Islet of Langerhans (tissue), 1 donor: ENCODE data around the gene REST.

Source experiments
- FAIRE-seq: peaks from one replicate; lab custom pipeline; 2011; peaks lifted over from hg19 to GRCh38; lab: Jason Lieb, UNC

Gene REST

DNA sequence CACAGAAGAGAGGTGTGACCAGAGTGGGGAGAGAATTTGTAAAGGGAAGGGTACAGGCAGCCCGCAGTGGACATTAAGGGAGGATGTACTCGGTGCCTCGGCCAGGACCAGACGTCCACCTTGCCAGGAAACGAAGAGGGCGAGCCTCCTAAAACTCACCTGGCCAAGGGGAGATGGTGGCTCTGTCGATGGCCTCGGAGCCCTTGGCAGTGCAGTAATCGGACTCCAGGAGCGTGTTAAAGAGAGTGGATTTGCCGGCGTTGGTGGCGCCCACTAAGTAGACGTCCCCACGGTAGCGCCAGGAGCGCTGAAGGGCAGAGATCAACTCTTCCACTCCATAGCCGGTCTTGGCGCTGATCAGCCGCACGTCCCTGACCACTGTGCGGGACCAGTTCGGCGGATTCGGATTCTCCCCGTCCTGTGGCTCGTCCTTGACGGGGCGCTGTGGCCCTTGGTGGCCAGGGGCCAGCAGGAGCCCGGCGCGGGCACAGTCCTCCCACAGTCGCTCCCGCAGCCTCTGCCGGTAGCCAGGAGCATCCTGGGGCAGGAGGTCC lies 68.7 kb downstream of the REST start:
- FAIRE-seq = no peak

DNA sequence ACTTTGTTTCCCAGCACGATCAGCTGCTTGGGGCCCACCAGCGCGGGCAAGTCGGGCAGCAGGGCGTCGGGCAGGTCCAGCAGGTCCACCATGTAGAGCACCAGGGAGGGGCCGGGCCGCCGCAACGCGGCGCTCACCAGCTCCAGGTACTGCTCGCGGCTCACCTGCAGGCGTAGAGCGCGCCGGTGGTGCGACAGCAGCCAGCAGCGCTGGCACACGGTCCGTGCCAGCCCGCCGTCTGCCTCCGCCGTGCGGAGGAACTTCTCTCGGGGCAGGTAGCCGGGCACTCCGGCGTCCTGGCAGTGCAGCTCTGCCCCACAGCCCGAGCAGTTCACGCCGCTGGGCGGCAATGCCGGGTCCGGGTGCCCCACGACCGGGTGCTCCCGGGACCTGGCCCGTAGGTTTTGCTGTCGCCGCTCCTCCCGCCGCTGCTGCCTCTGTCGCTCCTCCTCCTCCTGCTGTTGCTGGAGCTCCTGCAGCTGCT lies 69.2 kb downstream of the REST start:
- no peak for FAIRE-seq

DNA sequence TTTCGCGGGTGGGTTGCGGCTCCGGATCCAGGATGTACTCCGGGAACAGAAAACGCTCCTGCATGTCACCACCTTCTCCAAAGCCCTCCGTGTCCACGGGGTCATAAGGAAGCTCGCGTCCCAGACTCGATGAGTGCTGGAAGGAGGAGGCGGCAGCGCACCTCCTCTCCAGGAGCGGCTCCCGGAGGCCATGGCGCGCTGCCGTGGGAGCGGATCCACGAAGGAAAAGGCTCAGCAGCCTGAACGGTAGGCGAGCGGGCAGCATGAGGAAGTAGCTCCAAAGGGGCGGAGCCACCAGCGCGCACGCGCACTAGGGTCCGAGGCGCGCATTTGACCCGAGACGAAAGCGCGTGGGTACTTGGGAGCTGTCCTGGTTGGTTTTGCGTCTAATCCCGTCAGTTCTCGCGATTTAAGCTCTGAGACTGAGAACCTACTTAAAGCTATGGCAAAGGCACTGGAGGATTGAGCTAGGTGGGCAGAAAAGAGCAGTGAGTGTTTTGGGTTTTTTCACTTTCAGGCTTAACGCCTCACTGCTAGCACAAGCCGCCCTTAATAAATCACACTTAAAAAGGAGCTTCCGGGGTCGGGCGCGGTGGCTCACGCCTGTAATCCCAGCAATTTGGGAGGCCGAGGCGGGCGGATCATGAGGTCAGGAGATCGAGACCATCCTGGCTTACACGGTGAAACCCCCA lies 69.8 kb downstream of the REST start, which contains the start of gene NOA1:
NOA1 (minus strand) TSS at position 286 of the 692 bp plus-strand sequence; CDS start at position 265, 21 bp downstream.
- peak; percentile 30 for FAIRE-seq

DNA sequence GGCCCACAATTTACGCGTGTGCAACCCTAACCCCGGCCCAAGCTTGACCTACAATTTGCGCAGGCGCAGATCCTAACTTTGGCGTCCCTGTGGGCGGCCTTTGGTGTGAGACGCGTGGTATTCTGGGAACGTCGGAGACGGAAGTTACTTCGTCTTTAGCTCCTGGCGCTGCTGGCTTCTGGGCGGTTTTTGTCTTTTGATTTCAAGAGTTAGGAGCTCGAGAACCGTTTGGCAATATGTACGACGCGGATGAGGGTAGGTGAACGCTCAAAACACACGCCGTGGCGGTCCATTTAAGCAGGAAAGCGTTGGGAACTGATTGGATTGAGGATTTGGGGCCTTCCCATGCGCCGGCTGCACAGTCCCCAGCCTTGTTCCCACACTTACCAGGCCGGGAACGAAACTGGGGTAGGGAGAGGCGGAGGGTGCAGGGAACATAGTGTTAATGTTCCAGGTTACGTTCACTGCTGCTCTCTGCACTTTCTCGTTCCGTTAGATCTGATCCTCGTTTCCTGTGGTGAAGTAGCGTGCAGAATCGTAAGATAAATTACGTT lies 71.1 kb downstream of the REST start, which contains the start of gene POLR2B:
POLR2B (plus strand) TSS at position 147 of the 554 bp plus-strand sequence; CDS start at position 237, 90 bp downstream.
- FAIRE-seq = no peak

DNA sequence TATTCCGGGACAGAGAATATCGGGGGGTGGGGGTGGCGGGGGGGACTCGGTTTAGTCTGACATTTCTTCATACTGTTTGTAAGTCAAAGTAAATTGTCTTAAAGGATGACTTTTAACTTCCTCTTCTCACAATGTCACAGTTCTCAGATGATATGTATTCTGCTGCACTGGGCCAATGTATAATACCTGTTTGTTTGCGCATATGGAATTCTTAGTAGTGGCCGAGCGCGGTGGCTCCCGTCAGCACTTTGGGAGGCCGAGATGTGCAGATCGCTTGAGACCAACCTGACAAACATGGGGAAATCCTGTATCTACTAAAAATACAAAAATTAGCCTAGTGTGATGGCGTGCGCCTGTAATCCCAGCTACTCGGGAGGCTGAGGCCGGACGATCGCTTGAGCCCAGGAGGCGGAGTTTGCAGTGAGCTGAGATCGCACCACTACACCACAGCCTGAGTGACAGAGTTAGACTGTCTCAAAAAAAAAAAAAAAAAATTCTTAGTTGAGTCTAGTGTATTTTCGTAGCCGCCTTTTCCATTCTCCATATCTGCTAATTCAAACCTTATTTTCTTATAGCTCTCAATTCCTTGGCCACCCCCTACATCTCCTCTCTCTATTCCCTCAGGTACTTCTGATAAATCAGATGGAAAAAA lies 71.8 kb downstream of the REST start:
- no peak for FAIRE-seq

DNA sequence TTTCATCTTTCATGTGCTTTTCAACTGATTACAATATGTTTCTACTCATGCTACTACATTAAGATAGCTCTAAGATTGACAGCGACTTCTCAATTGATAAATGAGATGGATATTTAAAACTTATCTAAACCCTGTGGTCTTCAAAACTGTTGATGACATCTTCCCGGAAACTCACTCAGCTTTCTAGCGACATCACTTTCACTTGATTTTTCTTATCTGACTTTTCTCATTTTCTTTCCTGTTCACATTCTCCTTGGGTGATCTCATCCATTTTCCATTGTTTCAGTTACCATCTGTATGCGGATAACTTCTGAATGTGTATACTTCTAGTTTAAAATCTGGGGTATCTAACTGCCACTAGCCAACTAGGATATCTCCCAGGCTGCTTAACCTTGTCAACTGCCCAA lies 74.1 kb downstream of the REST start:
- FAIRE-seq = no peak

DNA sequence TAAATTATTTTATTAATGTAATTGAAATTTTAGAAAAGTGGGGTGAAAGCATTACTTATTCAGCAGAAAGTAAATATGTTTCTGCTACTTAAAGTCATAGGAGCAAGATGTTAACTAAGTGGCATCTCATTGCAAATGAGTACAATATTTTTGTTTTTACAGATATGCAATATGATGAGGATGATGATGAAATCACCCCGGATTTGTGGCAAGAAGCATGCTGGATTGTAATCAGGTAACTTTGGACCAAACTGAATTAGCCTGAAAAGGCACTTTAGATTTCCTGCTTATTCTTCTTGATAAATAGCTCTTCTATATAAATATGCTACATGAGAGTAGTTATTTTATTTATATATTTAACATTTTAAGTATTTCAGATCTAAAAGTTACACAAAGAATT lies 78.5 kb downstream of the REST start:
- FAIRE-seq = no peak

DNA sequence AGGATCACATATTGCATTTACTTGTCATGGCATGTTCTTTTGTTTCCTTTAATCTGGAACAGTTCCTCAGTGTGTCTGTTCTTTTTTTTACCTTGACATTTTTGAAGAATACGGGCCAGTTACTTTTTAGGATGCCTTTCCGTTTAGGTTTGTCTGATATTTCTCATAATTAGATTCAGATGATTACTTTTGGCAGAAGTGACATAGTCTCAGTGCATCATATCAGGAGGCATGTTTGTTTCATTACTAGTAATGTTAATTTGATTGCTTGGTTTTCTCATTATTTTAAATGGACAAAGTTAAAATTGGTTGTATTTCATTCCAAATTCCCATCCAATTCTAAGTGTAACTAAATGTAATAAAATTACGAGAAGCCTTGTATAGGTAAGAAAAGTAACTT lies 79.3 kb downstream of the REST start:
- no peak for FAIRE-seq

DNA sequence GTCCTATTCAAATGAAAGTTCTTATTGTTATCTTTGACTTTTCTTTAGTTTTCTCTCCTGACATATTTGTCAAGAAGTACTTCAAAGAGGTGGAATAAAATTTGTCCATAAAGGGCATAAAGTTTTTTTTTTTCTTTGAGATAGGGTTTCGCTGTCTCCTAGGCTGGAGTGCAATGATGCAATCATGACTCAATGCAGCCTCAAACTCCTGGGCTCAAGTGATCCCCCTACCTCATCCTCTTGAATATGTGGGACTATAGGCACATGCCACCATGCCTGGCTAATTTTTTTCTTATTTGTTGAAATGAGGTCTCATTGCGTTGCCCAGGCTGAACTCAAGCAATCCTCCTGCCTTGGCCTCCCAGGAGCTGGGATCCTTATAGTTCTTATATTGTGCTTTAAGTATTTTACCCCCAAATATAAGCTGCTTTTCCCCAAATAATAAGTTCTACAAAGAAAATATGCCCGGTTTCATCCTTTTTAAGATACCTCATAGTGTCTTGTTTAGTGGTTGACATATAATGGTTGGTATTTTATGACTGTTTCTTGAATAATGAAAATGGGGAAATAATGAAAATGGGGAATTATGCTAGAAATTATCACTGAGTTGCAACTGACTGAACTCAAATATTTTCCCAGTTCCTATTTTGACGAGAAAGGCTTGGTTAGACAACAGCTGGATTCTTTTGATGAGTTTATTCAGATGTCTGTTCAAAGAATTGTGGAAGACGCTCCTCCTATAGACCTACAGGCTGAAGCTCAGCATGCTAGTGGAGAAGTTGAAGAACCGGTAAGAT lies 82.6 kb downstream of the REST start:
- FAIRE-seq = no peak

DNA sequence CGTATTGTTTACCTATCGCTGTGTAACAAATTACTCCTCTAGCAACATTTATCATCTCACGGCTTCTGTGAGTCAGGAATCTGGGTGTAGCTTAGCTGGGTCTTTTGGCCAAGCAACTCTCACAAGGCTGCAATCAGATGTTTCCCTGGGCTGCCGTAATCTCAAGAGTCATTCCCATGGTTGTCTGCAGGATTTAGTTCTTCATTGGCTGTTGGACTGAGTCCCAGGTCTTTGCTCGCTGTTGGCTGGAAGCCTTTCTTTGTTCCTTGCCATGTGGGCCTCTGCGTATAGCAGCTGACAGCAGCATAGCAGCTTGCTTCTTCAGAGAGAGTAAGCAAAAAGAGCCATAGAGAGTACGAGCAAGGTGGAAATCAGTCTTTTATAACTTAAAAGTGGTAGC lies 87.8 kb downstream of the REST start:
- no peak for FAIRE-seq

DNA sequence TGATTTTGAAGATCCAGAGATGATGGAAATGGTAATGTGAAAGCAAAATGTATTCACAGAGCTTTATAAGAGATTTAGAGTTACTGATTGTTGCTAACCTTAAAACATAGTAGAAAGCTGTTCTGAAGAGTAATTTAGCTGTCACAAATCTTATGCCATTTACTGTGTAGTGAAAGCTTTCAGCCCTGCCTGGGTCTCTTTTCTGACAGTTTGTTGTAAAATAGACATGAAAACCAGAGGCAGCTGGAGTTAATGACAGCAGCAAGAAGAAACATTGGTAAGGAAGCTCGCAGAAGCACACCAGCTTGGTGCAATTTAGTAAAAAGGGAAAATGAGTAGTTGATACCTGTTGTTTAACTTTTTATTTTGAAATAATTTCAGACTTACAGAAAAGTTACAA lies 92.1 kb downstream of the REST start:
- no peak for FAIRE-seq

DNA sequence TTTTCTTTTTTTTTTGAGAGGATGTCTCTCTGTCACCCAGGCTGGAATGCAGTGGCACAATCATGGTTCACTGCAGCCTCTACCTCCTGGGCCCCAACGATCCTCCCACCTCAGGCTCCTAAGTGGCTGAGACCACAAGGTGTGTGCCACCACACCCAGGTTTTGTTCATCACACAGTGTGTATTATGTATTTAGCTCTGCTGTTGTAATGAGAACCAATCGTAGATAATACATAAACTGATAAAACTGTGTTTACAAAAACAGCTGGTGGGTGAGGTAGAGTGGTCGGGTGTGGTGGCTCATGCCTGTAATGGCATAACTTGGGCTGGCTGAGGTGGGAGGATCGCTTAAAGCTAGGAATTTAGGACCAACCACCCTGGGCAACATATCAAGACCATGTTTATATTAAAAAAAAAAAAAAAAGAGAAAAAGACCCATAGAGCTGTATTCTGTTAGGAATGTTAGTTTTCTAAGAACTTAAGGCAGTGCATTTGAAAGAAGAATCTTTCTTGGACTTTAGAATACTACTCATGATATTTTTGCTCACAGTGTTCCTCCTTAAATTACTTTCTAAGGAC lies 105.9 kb downstream of the REST start:
- no peak for FAIRE-seq
